Measurements from ENCODE around the gene CHSY1. TPM values are rescaled to one million over a fixed set of nuclear protein-coding genes. Genes with fewer than 3 reads are reported as not detected.

The CHSY1 gene
- polyA plus RNA-seq, 1 experiment, result 49.2 TPM

- ChIA-PET CTCF (no interaction called here), POLR2A (no interaction called here)
- no peaks in the 10 kb centered on the region for H3K27me3 ChIP-seq (ENCODE audit: control insufficient read depth, insufficient read depth, low read length)
- H3K4me3 ChIP-seq (ENCODE audit: low read depth, low read length), result no peak overlapping the region
- peaks cover 26% of the 10 kb centered on the region for H3K9me3 ChIP-seq (ENCODE audit: control insufficient read depth, insufficient read depth, low read length)
- H3K27ac ChIP-seq (ENCODE audit: low read depth, low read length), result no peak overlapping the region
- no peak for TF ChIP-seq CTCF (IDR thresholded peaks at IDR 0.05; ENCODE audit: low read depth, low read length)
- DNase-seq (ENCODE audit: low read depth, low spot score), result no peak
These were observed 89.0 kb downstream of the CHSY1 start for GRCh38 chr15:101162701-101163483.

DNA sequence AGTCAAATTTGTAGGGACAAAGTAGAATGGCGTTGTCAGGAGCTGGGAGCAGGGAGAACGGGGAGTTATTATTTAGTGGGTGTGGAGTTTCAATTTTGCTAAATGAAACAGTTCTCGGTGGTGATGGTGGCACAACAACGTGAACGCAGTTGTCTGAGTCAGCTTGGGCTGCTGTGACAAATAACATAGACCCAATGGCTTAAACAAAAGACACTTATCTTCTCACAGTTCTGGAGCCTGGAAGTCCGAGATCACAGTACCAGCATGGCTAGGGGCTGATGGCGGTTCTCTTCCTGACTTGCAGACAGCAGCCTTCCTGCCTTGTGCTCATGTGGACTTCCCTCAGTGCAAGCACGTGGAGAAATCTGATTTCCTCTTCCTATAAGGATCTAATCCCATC, 90.2 kb downstream of the CHSY1 start:
- H3K9me3 ChIP-seq (ENCODE audit: control insufficient read depth, insufficient read depth, low read length), result peaks cover 23% of the 10 kb centered on the region
- CTCF ChIA-PET, result interaction anchor here (0.7 kb wide), 1 partner anchor 46 kb away, joined by 3 read pairs; no protein-coding TSS in a partner anchor
- no peak for DNase-seq (ENCODE audit: low read depth, low spot score)
- H3K27ac ChIP-seq (ENCODE audit: low read depth, low read length), result no peak overlapping the region
- H3K4me3 ChIP-seq (ENCODE audit: low read depth, low read length), result no peak overlapping the region
- TF ChIP-seq CTCF (IDR thresholded peaks at IDR 0.05; ENCODE audit: low read depth, low read length), result no peak
- no peaks in the 10 kb centered on the region for H3K27me3 ChIP-seq (ENCODE audit: control insufficient read depth, insufficient read depth, low read length)
- POLR2A ChIA-PET, result no interaction called here

DNA sequence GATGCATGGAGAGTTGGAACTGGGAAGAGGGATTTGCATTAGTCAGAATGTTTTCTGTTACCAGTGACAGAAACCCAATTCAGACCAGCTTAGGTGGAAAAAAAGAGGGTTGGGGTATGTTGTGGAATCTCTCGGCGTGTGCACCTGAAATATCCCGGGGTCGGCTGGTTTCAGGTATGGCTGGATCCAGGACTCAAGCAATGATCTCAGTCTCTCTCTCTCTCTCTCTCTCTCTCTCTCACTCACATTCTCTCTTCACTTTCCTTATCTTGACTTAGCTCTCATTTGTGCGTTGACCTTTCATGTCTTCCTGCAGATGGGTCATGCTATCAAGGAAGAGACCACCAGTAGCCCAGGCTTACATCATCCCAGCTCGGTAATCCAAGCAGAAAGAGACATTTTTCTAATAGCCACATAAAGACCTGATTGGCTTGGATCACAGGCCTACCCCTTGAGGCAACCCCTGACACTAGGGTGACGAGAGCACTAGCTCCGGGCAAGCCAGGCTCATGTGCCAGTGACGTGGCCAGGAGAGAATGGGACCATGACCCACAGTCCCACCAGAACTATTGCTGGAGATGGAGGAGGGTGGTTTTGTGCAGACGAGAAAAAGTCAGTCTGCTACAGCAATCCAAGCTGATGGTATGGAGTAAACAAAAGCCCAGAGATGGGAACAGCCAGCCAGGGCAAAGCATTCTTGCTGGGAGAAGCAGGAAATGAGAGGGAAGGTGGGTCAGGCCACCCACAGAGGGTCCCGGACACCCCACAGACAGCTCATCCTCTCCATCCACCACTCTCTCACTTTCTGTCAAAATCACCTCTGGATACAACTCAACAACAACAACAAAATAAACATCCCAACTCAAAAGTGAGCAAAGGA, 91.7 kb downstream of the CHSY1 start:
- ChIA-PET CTCF (no interaction called here), POLR2A (interaction anchor here (1.1 kb wide), 1 partner anchor 33 kb away, joined by 4 read pairs; no protein-coding TSS in a partner anchor)
- Histone ChIP-seq H3K27ac (ENCODE audit: low read depth, low read length) (no peak overlapping the region), H3K27me3 (ENCODE audit: control insufficient read depth, insufficient read depth, low read length) (no peaks in the 10 kb centered on the region), H3K9me3 (ENCODE audit: control insufficient read depth, insufficient read depth, low read length) (peaks cover 13% of the 10 kb centered on the region), H3K4me3 (ENCODE audit: low read depth, low read length) (no peak overlapping the region)
- no peak for DNase-seq (ENCODE audit: low read depth, low spot score)
- no peak for TF ChIP-seq CTCF (IDR thresholded peaks at IDR 0.05; ENCODE audit: low read depth, low read length)

DNA sequence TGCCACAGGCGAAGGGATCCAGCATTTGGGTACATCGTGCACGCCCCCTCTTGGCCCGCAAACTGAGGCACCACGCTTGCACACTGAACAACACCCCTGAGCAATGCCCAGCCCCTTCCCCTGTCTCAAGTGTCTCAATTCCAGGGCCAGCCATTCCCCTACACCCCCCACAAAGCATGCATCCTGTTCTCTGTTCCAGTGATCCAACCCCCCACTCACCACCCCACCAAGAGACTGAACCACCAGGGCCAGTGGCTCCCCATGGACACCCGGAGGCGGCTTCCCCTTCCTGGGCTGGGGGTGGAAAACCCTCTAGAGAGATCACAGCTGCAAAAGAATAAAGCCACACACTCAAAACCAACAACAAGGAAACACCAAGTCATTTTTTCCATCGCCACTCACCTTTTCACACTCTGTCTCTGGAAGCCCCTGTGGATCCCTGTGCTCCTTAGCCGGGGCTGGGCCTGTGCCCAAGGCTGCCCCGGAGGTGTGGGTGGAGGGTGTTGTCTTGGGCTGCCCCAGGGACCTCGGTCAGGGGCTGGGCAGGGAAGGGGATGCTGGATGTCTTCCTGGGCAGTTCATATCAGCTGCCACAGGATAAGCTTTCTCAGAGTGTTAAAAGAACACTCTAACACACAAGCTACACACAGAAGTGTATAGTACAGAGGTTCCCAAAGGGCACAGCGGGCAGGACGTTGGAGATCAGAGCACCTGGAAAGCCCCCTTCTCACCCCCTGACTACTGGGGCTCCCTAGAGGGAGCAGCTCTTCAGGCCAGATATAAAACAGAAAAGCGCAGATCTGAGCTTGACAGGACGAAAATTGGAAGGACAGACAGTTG, 92.5 kb downstream of the CHSY1 start:
- Histone ChIP-seq H3K4me3 (ENCODE audit: low read depth, low read length) (no peak overlapping the region), H3K27me3 (ENCODE audit: control insufficient read depth, insufficient read depth, low read length) (no peaks in the 10 kb centered on the region), H3K9me3 (ENCODE audit: control insufficient read depth, insufficient read depth, low read length) (peaks cover 8% of the 10 kb centered on the region), H3K27ac (ENCODE audit: low read depth, low read length) (no peak overlapping the region)
- ChIA-PET POLR2A (interaction anchor here (1.1 kb wide), 1 partner anchor 32 kb away, joined by 4 read pairs; no protein-coding TSS in a partner anchor), CTCF (interaction anchor here (0.7 kb wide), 1 partner anchor 252 kb away, joined by 3 read pairs; no protein-coding TSS in a partner anchor)
- DNase-seq (ENCODE audit: low read depth, low spot score), result no peak
- no peak for TF ChIP-seq CTCF (IDR thresholded peaks at IDR 0.05; ENCODE audit: low read depth, low read length)
